BLaER1 (cell line): ENCODE measurements around the gene EDEM2.
"Not testable (repeated sequence)": the region's sequence is repeated elsewhere in the genome, so short reads cannot be mapped to it uniquely, and the experiment has no call there.

ENCODE experiments used
- H3K27ac ChIP-seq: shearing (Covaris generic); formaldehyde crosslinking; 2 replicates; pipeline ENCODE4 v1.8.1; 2022
- H3K27me3 ChIP-seq: shearing (Covaris generic); formaldehyde crosslinking; 2 replicates; pipeline ENCODE4 v1.8.1; 2022
- H3K36me3 ChIP-seq: shearing (Covaris generic); formaldehyde crosslinking; 2 replicates; pipeline ENCODE4 v1.8.1; 2022
- H3K4me1 ChIP-seq: shearing (Covaris generic); formaldehyde crosslinking; 2 replicates; pipeline ENCODE4 v1.8.1; 2022
- H3K4me2 ChIP-seq: shearing (Covaris generic); formaldehyde crosslinking; 2 replicates; pipeline ENCODE4 v1.8.1; 2022
- H3K4me3 ChIP-seq: shearing (Covaris generic); formaldehyde crosslinking; 2 replicates; pipeline ENCODE4 v1.8.1; 2022
- H3K9ac ChIP-seq: shearing (Covaris generic); formaldehyde crosslinking; 2 replicates; pipeline ENCODE4 v1.8.1; 2022
- H3K9me3 ChIP-seq: shearing (Covaris generic); formaldehyde crosslinking; 2 replicates; pipeline ENCODE4 v1.8.1; 2022
- H4K20me1 ChIP-seq: shearing (Covaris generic); formaldehyde crosslinking; 2 replicates; pipeline ENCODE4 v1.8.1; 2022
- Cebpa-rat ChIP-seq: shearing (Covaris generic); IDR thresholded peaks from 2 replicates; pipeline ENCODE4 v1.8.1; 2022

The EDEM2 gene

DNA sequence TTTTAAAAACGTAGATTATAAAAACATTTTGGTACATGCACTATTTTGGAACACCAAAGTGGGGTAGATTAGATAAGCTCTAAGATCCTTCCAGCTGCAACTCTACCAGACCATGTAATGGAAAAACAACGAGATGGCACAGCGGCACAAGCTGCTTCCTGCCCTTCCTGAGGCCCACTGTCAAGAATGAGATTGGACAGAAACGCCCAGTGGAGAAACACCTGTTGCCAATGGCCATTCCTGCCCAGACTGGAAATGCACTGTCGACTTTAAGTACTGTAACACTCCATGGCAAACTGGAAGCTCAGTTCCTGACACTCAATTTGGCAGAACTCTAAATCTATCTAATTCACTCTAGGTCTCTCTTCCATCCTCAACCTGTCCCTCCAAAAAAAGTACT, 21.4 kb downstream of the EDEM2 start:
- Histone ChIP-seq H4K20me1 (no peaks in the 10 kb centered on the region), H3K9ac (no peak overlapping the region), H3K4me2 (no peak overlapping the region), H3K9me3 (no peaks in the 10 kb centered on the region), H3K4me3 (no peak overlapping the region), H3K27ac (no peak overlapping the region), H3K4me1 (no peaks in the 10 kb centered on the region), H3K27me3 (no peaks in the 10 kb centered on the region), H3K36me3 (peaks cover 86% of the 10 kb centered on the region)
- TF ChIP-seq Cebpa-rat = no peak

DNA sequence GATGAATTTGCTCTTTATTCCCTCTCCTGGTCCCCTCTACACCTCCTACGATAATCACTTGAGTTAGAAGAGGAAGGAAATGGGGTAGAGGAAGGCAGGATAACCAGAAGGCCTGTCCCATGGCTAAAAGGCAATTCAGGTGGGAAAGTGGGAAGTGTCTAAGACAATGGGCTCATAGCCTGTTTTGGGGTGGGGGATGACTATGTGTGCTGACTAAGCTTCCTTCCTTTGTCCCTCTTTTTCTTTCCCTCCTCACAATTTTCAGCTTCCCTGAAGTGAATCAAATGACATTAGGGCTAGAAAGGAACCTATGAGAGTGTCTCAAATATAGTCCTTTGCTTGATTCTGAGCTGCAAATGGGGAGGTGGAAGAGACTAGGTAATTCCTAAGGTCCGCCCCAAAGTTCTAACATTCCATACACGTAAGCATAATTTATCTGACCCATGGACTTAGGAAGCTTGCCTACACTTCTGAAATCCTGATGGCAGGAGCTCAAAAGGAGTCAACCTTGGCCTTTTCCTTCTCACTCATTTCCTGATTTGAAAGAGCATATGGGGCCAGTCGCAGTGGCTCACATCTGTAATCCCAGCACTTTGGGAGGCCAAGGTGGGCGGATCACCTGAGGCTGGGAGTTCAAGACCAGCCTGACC, 24.3 kb downstream of the EDEM2 start:
- TF ChIP-seq Cebpa-rat = no peak
- no peaks in the 10 kb centered on the region for H3K9me3 ChIP-seq
- no peaks in the 10 kb centered on the region for H3K27me3 ChIP-seq
- H3K9ac ChIP-seq = no peak overlapping the region
- peaks cover 93% of the 10 kb centered on the region for H3K36me3 ChIP-seq
- H3K27ac ChIP-seq = no peak overlapping the region
- no peak overlapping the region for H3K4me3 ChIP-seq
- no peak overlapping the region for H3K4me2 ChIP-seq
- H4K20me1 ChIP-seq = no peaks in the 10 kb centered on the region
- H3K4me1 ChIP-seq = no peaks in the 10 kb centered on the region

DNA sequence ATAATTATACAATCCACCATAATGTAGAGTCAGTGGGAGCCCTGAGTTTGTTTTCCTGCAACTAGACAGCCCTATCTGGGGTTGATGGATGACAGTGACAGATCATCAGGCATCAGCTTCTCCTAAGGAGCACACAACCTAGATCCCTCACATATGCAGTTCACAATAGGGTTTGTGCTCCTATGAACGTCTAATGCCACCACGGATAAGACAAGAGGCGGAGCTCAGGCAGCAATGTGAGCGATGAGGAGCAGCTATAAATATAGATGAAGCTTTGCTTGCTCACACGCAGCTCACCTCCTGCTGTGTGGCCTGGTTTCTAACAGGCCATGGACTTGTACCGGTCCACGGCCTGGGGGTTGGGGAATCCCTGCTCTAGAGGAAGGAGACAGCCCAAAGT, 25.9 kb downstream of the EDEM2 start:
- Histone ChIP-seq H3K27me3 (no peaks in the 10 kb centered on the region), H3K4me3 (no peak overlapping the region), H3K9me3 (no peaks in the 10 kb centered on the region), H3K9ac (no peak overlapping the region), H3K36me3 (peaks cover 92% of the 10 kb centered on the region), H4K20me1 (no peaks in the 10 kb centered on the region), H3K27ac (no peak overlapping the region), H3K4me1 (no peaks in the 10 kb centered on the region), H3K4me2 (no peak overlapping the region)
- TF ChIP-seq Cebpa-rat = no peak

DNA sequence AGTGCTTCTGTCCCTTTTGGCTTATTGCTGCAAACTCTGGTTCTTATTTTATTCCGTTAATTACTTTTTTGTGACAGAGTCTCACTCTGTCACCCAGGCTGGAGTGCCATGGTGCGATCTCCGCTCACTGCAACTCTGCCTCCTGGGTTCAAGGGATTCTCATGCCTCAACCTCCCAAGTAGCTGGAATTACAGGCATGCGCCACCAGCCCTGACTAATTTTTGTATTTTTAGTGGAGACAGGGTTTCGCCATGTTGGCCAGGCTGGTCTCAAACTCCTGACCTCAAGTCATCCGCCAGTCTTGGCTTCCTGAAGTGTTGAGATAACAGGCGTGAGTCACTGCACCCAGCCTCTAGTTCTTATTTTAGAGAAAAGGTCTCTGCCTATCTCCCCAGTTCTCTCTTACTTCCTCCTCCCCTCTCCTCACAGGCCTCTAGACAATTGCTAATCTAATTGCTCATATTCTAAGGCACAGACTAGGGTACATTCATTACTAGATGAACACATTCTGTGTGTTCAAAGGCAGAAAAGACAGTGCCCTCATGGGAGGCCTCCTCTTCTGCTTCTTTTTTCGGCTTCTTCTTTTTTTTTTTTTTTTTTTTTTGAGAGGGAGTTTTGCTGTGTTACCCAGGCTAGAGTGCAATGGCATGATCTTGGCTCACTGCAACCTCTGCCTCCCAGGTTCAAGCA, 27.0 kb downstream of the EDEM2 start:
- Histone ChIP-seq H3K9me3 (no peaks in the 10 kb centered on the region), H3K27me3 (no peaks in the 10 kb centered on the region), H3K27ac (no peak overlapping the region), H3K9ac (no peak overlapping the region), H3K4me1 (no peaks in the 10 kb centered on the region), H3K36me3 (peaks cover 94% of the 10 kb centered on the region), H3K4me2 (no peak overlapping the region), H3K4me3 (no peak overlapping the region), H4K20me1 (no peaks in the 10 kb centered on the region)
- TF ChIP-seq Cebpa-rat = no peak

DNA sequence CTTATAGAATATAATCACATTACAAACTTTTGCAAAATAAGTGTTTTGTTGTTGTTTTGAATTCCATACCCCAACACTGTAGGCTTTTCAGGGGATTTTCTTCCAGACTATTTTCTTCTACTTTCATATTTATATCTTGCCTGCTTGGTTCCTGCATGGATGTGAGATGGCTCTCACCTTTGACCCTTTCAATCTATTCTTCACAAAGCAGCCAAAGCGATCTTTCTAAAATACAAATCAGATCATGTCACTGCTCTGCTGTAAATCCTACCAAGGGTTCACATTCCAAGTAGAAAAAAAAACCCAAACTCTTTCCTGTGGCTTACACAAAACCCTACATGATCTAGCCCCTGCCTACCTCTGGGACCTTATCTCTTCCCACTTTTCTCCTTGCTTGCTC, 29.5 kb downstream of the EDEM2 start:
- no peaks in the 10 kb centered on the region for H3K27me3 ChIP-seq
- H3K4me1 ChIP-seq = no peaks in the 10 kb centered on the region
- no peak overlapping the region for H3K4me2 ChIP-seq
- H4K20me1 ChIP-seq = no peaks in the 10 kb centered on the region
- no peak overlapping the region for H3K27ac ChIP-seq
- H3K36me3 ChIP-seq = peaks cover 82% of the 10 kb centered on the region
- H3K9me3 ChIP-seq = no peaks in the 10 kb centered on the region
- no peak overlapping the region for H3K9ac ChIP-seq
- no peak for TF ChIP-seq Cebpa-rat
- no peak overlapping the region for H3K4me3 ChIP-seq

DNA sequence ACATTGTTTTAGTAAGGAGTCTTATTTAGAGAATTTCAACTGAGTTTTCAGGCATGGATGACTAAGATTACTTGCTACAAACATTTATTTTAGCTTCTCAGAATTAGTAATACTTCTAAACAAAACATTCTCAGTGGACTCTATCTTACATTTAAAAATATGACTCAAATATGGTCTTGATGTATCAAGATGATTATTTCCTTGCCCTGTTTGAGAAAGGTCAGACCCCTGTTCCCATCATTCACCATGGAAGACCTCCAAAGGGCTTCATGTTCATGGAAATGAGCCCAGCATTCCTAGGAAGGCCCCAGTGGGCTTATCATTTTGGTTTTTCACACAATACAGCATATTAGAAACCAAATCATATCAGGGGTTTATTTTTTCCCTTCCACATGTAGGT, 29.9 kb downstream of the EDEM2 start:
- Histone ChIP-seq H3K27me3 (no peaks in the 10 kb centered on the region), H4K20me1 (no peaks in the 10 kb centered on the region), H3K9me3 (no peaks in the 10 kb centered on the region), H3K27ac (no peak overlapping the region), H3K4me3 (no peak overlapping the region), H3K4me1 (no peaks in the 10 kb centered on the region), H3K4me2 (no peak overlapping the region), H3K36me3 (peaks cover 77% of the 10 kb centered on the region), H3K9ac (no peak overlapping the region)
- no peak for TF ChIP-seq Cebpa-rat

DNA sequence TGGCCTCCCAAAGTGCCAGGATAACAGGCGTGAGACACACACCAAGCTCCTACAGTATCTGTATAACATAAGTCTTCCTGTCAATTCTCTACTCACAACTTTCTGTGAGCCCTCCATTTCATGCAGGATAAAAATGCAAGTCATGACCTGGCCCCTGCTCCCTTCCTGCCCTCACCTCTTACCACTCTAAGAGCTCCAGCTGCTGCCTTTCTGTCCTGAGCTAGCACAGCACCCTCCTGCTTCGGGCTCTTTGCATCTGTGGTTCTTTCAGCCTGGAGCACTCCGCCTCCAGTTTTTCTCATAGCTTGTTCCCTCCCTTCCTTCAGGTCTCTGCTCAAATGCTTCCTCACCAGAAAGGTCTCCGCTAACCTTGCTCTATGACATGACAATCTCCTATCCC, 30.9 kb downstream of the EDEM2 start:
- Histone ChIP-seq H3K36me3 (peaks cover 68% of the 10 kb centered on the region), H3K4me1 (no peaks in the 10 kb centered on the region), H3K9me3 (no peaks in the 10 kb centered on the region), H3K27me3 (no peaks in the 10 kb centered on the region), H4K20me1 (no peaks in the 10 kb centered on the region), H3K9ac (no peak overlapping the region), H3K4me2 (no peak overlapping the region), H3K27ac (no peak overlapping the region), H3K4me3 (no peak overlapping the region)
- TF ChIP-seq Cebpa-rat = no peak

DNA sequence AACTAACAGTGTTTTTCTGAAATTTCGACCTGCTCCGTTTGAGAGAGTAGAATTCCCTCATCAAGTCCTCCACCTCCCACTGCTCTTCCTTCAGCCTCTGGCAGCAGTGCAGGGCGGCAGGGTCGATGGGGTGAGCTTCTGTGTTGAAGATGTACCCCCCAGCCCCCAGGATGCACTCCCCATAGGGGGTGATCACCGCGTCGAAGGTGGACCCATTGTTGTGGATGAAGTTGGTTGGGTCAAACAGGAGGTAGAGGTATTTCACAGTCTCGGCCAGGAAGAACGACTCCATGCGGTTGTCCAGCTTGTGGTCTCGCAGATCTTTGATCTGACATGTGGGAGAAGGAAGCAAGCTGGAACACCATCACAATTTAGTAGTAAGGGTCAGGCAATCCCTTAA, 31.5 kb downstream of the EDEM2 start:
- peaks cover 62% of the 10 kb centered on the region for H3K36me3 ChIP-seq
- no peak overlapping the region for H3K4me2 ChIP-seq
- no peak overlapping the region for H3K27ac ChIP-seq
- no peaks in the 10 kb centered on the region for H3K4me1 ChIP-seq
- no peaks in the 10 kb centered on the region for H4K20me1 ChIP-seq
- no peak for TF ChIP-seq Cebpa-rat
- no peak overlapping the region for H3K9ac ChIP-seq
- no peaks in the 10 kb centered on the region for H3K27me3 ChIP-seq
- H3K4me3 ChIP-seq = no peak overlapping the region
- H3K9me3 ChIP-seq = no peaks in the 10 kb centered on the region

DNA sequence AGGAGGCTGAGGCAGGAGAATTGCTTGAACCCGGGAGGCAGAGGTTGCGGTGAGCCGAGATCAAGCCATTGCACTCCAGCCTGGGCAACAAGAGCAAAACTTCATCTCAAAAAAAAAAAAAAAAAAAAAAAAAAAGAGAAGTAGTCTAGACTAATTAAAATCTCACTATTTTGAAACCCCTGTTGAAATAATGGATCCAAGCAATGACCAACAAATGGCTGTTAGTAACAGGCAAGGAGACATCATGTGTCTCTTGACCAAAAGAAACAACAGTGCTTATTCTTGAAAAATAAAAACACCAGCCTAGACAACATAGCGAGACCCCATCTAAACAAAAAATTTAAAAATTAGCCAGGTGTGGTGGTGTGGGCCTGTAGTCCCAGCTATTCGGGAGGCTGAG, 34.9 kb downstream of the EDEM2 start:
- peaks cover 35% of the 10 kb centered on the region for H3K36me3 ChIP-seq
- not testable (repeated sequence) for H3K4me2 ChIP-seq, H3K9ac ChIP-seq, H3K4me1 ChIP-seq, H3K27ac ChIP-seq, H4K20me1 ChIP-seq, H3K4me3 ChIP-seq, H3K27me3 ChIP-seq, H3K9me3 ChIP-seq

DNA sequence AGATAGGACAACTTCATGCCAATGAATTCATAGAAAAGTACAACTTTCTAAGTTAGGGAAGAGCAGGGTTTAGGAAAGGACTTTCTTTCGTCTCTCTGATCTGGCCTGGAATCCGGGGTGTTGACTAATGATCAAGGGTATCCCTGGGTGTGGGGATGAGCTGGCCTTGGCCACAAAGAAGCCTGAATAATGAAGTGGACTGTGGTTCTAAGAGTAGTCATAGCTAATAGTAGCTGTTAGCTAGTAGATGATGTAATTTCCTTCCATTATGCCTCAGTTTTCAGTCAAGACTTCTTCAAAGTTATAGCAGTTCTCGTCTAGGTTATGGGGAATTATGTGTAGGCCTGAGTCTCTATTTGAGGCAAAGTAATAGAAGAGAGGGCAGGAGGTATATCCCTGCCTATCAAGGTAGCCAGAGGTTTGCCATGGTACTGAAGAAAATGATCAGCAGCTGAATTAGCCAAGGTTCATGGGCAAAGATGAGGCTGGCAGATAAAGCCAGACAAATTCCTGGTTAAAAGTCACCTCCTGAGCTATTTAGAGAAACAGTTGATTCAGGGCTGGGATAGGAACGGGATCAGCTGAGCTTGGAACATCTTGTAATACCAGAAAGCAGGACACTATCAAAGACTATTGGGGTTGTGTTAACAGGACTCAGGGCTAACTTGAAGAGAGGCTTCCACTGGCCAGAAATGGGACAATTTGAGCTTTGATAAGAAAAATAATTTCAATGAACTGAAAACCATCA, 35.8 kb downstream of the EDEM2 start:
- Histone ChIP-seq H3K9ac (no peak overlapping the region), H4K20me1 (no peaks in the 10 kb centered on the region), H3K4me2 (no peak overlapping the region), H3K4me3 (no peak overlapping the region), H3K27ac (no peak overlapping the region), H3K9me3 (no peaks in the 10 kb centered on the region), H3K36me3 (peaks cover 26% of the 10 kb centered on the region), H3K4me1 (no peaks in the 10 kb centered on the region), H3K27me3 (no peaks in the 10 kb centered on the region)
- no peak for TF ChIP-seq Cebpa-rat
